Activated CD8-positive, alpha-beta T cell treated with anti-CD3 and anti-CD28 coated beads for 36 hours (primary cell): ENCODE data around the gene VPS41. TPM values are rescaled to one million over a fixed set of nuclear protein-coding genes. Genes with fewer than 3 reads are reported as not detected.
A peak's percentile ranks its signal among the peaks of the same experiment; 100 is the strongest.

ENCODE experiments used
- ATAC-seq: fragments of 200-7000 bp; cut with Tn5 transposase; one replicate; pipeline ENCODE4 v1.10.0; 2021; ENCODE audit warnings: mild to moderate bottlenecking, moderate library complexity
- CTCF ChIA-PET: fragments of 350-600 bp; sonication (Branson Sonifier 250); formaldehyde crosslinking; loops from one replicate; lab custom pipeline; 2021; ENCODE audit warnings: antibody characterized with exemption; lab: Charles Lee
- POLR2A ChIA-PET: fragments of 350-600 bp; sonication (Branson Sonifier 250); formaldehyde crosslinking; loops from one replicate; lab custom pipeline; 2021; ENCODE audit warnings: antibody characterized with exemption; lab: Charles Lee
- DNase-seq: peaks from one replicate; pipeline ENCODE4 v3.0.0-alpha.2; 2020
- H3K27ac Mint-ChIP-seq: one replicate; pipeline ENCODE4 v1.8.0; 2021; ENCODE audit warnings: mild to moderate bottlenecking, mixed read lengths
- H3K27me3 Mint-ChIP-seq: one replicate; pipeline ENCODE4 v1.8.0; 2021; ENCODE audit warnings: mixed read lengths
- H3K36me3 Mint-ChIP-seq: one replicate; pipeline ENCODE4 v1.8.0; 2021; ENCODE audit warnings: low read depth, mixed read lengths
- H3K4me1 Mint-ChIP-seq: one replicate; pipeline ENCODE4 v1.8.0; 2021; ENCODE audit warnings: low read depth, mixed read lengths
- H3K4me3 Mint-ChIP-seq: one replicate; pipeline ENCODE4 v1.8.0; 2021; ENCODE audit warnings: mild to moderate bottlenecking, moderate library complexity, mixed read lengths
- H3K9me3 Mint-ChIP-seq: one replicate; pipeline ENCODE4 v1.8.0; 2021; ENCODE audit warnings: mixed read lengths
- CTCF ChIP-seq: fragments of 200-600 bp; IDR thresholded peaks from one replicate; pipeline ENCODE4 v1.8.0; 2022; ENCODE audit warnings: antibody characterized with exemption, mild to moderate bottlenecking
- intact Hi-C: fragments of 100-400 bp; cut with micrococcal nuclease; formaldehyde crosslinking; loops from one replicate; pipeline ENCODE4 v1.10.0; 2022
- total RNA-seq, 2 experiments: library from RNA; stranded (reverse); gene quantifications; one replicate each; pipeline ENCODE4 v1.2.3, GENCODE V29; 2021

Gene VPS41
- total RNA-seq, 2 experiments from 2014 or later: 47.4 to 56.4 TPM

- Mint-ChIP-seq H3K27me3 (no peaks in the 10 kb centered on the region), H3K36me3 (peaks cover 2% of the 10 kb centered on the region), H3K9me3 (no peaks in the 10 kb centered on the region), H3K27ac (no peak overlapping the region), H3K4me3 (no peak overlapping the region), H3K4me1 (peaks cover 24% of the 10 kb centered on the region)
- TF ChIP-seq CTCF: no peak
- intact Hi-C loops: no loop called here
- ATAC-seq (no peak), DNase-seq (no peak)
- CTCF ChIA-PET: interaction anchor here (1.3 kb wide), 1 partner anchor 8 kb away, joined by 4 read pairs; no protein-coding TSS in a partner anchor
- POLR2A ChIA-PET: no interaction called here
Observed at GRCh38 chr7:38909870-38910269, 879 bp upstream of the VPS41 start.

GRCh38 chr7:38907766-38908165, 1.2 kb downstream of the VPS41 start:
- DNase-seq (no peak), ATAC-seq (no peak)
- POLR2A ChIA-PET: no interaction called here
- H3K27ac Mint-ChIP-seq: no peak overlapping the region
- CTCF ChIA-PET: no interaction called here
- no peaks in the 10 kb centered on the region for H3K9me3 Mint-ChIP-seq
- intact Hi-C loops: no loop called here
- TF ChIP-seq CTCF: no peak
- peak overlapping the region; percentile 95 for H3K4me3 Mint-ChIP-seq
- peaks cover 2% of the 10 kb centered on the region for H3K36me3 Mint-ChIP-seq
- no peaks in the 10 kb centered on the region for H3K27me3 Mint-ChIP-seq
- H3K4me1 Mint-ChIP-seq: peaks cover 32% of the 10 kb centered on the region

GRCh38 chr7:38907066-38907465, 1.9 kb downstream of the VPS41 start:
- ATAC-seq (no peak), DNase-seq (no peak)
- peaks cover 3% of the 10 kb centered on the region for H3K36me3 Mint-ChIP-seq
- no peaks in the 10 kb centered on the region for H3K9me3 Mint-ChIP-seq
- POLR2A ChIA-PET: no interaction called here
- intact Hi-C loops: no loop called here
- H3K4me1 Mint-ChIP-seq: peaks cover 39% of the 10 kb centered on the region
- CTCF ChIA-PET: no interaction called here
- no peaks in the 10 kb centered on the region for H3K27me3 Mint-ChIP-seq
- no peak overlapping the region for H3K27ac Mint-ChIP-seq
- no peak for TF ChIP-seq CTCF
- no peak overlapping the region for H3K4me3 Mint-ChIP-seq

GRCh38 chr7:38905056-38905759, 3.8 kb downstream of the VPS41 start:
- ChIA-PET POLR2A (interaction anchor here (0.5 kb wide), 1 partner anchor 579 kb away, joined by 3 read pairs; no protein-coding TSS in a partner anchor), CTCF (no interaction called here)
- intact Hi-C loops: no loop called here
- no peaks in the 10 kb centered on the region for H3K9me3 Mint-ChIP-seq
- no peak for TF ChIP-seq CTCF
- peaks cover 5% of the 10 kb centered on the region for H3K36me3 Mint-ChIP-seq
- no peak overlapping the region for H3K27ac Mint-ChIP-seq
- H3K4me3 Mint-ChIP-seq: no peak overlapping the region
- ATAC-seq (no peak), DNase-seq (no peak)
- H3K27me3 Mint-ChIP-seq: no peaks in the 10 kb centered on the region
- peaks cover 51% of the 10 kb centered on the region for H3K4me1 Mint-ChIP-seq

GRCh38 chr7:38903057-38903456, 5.9 kb downstream of the VPS41 start:
- DNase-seq: no peak
- ATAC-seq: no peak
- TF ChIP-seq CTCF: no peak
- Mint-ChIP-seq H3K4me3 (no peak overlapping the region), H3K27ac (no peak overlapping the region), H3K27me3 (no peaks in the 10 kb centered on the region), H3K4me1 (peaks cover 50% of the 10 kb centered on the region), H3K9me3 (no peaks in the 10 kb centered on the region), H3K36me3 (peaks cover 8% of the 10 kb centered on the region)
- POLR2A ChIA-PET: no interaction called here
- intact Hi-C loops: no loop called here
- CTCF ChIA-PET: interaction anchor here (1.4 kb wide), 1 partner anchor 550 kb away, joined by 3 read pairs; no protein-coding TSS in a partner anchor
